Neural progenitor cell (in vitro differentiated cells): ENCODE results near the gene MAGI2. TPM values are rescaled to one million over a fixed set of nuclear protein-coding genes. Genes with fewer than 3 reads are reported as not detected.

Experiments
- DNase-seq: peaks from one replicate; pipeline ENCODE4 v3.0.0-alpha.2; 2016; ENCODE audit warnings: low spot score
- H2AFZ ChIP-seq: fragments of 200-600 bp; sonication (generic); replicated peaks from 2 replicates; pipeline ENCODE4 v1.6.1; 2016; ENCODE audit warnings: antibody characterized with exemption
- H3F3A ChIP-seq: fragments of 200-600 bp; sonication (generic); 2 replicates; pipeline ENCODE4 v1.6.1; 2016; ENCODE audit warnings: antibody characterized with exemption, low read depth
- H3K27ac ChIP-seq: fragments of 200-600 bp; sonication (generic); 2 replicates; pipeline ENCODE4 v1.5.1; 2016; ENCODE audit warnings: mild to moderate bottlenecking
- H3K27me3 ChIP-seq: fragments of 200-600 bp; sonication (generic); 2 replicates; pipeline ENCODE4 v1.6.1; 2016; ENCODE audit warnings: mild to moderate bottlenecking, moderate library complexity
- H3K36me3 ChIP-seq: fragments of 200-600 bp; sonication (generic); 2 replicates; pipeline ENCODE4 v1.5.1; 2016
- H3K4me1 ChIP-seq: fragments of 200-600 bp; sonication (generic); 2 replicates; pipeline ENCODE4 v1.6.1; 2016; ENCODE audit warnings: mixed run types
- H3K4me2 ChIP-seq: fragments of 200-600 bp; sonication (generic); 2 replicates; pipeline ENCODE4 v1.6.1; 2016
- H3K4me3 ChIP-seq: fragments of 200-600 bp; sonication (generic); 2 replicates; pipeline ENCODE4 v1.5.1; 2016
- H3K79me2 ChIP-seq: fragments of 200-600 bp; sonication (generic); 2 replicates; pipeline ENCODE4 v1.6.1; 2016; ENCODE audit warnings: low read depth
- H3K9ac ChIP-seq: fragments of 200-600 bp; sonication (generic); 2 replicates; pipeline ENCODE4 v1.6.1; 2016
- H3K9me3 ChIP-seq: fragments of 200-600 bp; sonication (generic); 2 replicates; pipeline ENCODE4 v1.5.1; 2016; ENCODE audit warnings: low read depth
- H4K20me1 ChIP-seq: fragments of 200-600 bp; sonication (generic); 2 replicates; pipeline ENCODE4 v1.6.1; 2016; ENCODE audit warnings: low read depth
- H3K27ac Mint-ChIP-seq: 3 replicates; pipeline ENCODE4 v1.8.0; 2021; ENCODE audit warnings: mixed read lengths
- H3K27me3 Mint-ChIP-seq: 2 replicates; pipeline ENCODE4 v1.8.0; 2022; ENCODE audit warnings: low read depth, mild to moderate bottlenecking, inconsistent platforms, moderate library complexity, mixed read lengths; ENCODE audit not compliant: insufficient read depth
- H3K36me3 Mint-ChIP-seq: 3 replicates; pipeline ENCODE4 v1.8.0; 2021; ENCODE audit warnings: mixed read lengths
- H3K4me1 Mint-ChIP-seq: 3 replicates; pipeline ENCODE4 v1.8.0; 2021; ENCODE audit warnings: mixed read lengths
- H3K4me3 Mint-ChIP-seq: 3 replicates; pipeline ENCODE4 v1.8.0; 2021; ENCODE audit warnings: mild to moderate bottlenecking, moderate library complexity, mixed read lengths
- H3K9me3 Mint-ChIP-seq: 3 replicates; pipeline ENCODE4 v1.8.0; 2020; ENCODE audit warnings: mixed read lengths
- EZH2 ChIP-seq: fragments of 200-600 bp; sonication (generic); IDR thresholded peaks from 2 replicates; pipeline ENCODE4 v1.6.1; 2017; ENCODE audit warnings: antibody characterized with exemption, mild to moderate bottlenecking, moderate library complexity
- EZH2phosphoT487 ChIP-seq: fragments of 200-600 bp; sonication (generic); IDR thresholded peaks from 2 replicates; pipeline ENCODE4 v1.6.1; 2017; ENCODE audit warnings: antibody characterized with exemption
- total RNA-seq: library from RNA; depleted of rRNA; stranded (reverse); fragments of >200 nt; gene quantifications from 2 replicates; pipeline ENCODE4 v1.2.3, GENCODE V29; 2015; ENCODE audit warnings: low replicate concordance
- TF ChIP-seq, protein P1 (sequence below): fragments of 200-600 bp; sonication (generic); IDR thresholded peaks from 2 replicates; pipeline ENCODE4 v1.5.1; 2017; ENCODE audit warnings: antibody characterized with exemption, mild to moderate bottlenecking

The MAGI2 gene
- total RNA-seq, 1 donor from 2014 or later: 5.8 TPM

- H3K36me3 Mint-ChIP-seq: no peaks in the 10 kb centered on the region
- DNase-seq: peak; percentile 26
- no peaks in the 10 kb centered on the region for H3K27me3 ChIP-seq
- no peak overlapping the region for H3K27ac Mint-ChIP-seq
- no peaks in the 10 kb centered on the region for H3K27me3 Mint-ChIP-seq
- H4K20me1 ChIP-seq: no peaks in the 10 kb centered on the region
- no peaks in the 10 kb centered on the region for H3K36me3 ChIP-seq
- H3K4me3 ChIP-seq: no peak overlapping the region
- no peaks in the 10 kb centered on the region for H3K9me3 Mint-ChIP-seq
- H3K4me3 Mint-ChIP-seq: no peak overlapping the region
- peak overlapping the region; percentile 50 for H2AFZ ChIP-seq
- no peaks in the 10 kb centered on the region for H3K79me2 ChIP-seq
- TF ChIP-seq, protein P1, sequence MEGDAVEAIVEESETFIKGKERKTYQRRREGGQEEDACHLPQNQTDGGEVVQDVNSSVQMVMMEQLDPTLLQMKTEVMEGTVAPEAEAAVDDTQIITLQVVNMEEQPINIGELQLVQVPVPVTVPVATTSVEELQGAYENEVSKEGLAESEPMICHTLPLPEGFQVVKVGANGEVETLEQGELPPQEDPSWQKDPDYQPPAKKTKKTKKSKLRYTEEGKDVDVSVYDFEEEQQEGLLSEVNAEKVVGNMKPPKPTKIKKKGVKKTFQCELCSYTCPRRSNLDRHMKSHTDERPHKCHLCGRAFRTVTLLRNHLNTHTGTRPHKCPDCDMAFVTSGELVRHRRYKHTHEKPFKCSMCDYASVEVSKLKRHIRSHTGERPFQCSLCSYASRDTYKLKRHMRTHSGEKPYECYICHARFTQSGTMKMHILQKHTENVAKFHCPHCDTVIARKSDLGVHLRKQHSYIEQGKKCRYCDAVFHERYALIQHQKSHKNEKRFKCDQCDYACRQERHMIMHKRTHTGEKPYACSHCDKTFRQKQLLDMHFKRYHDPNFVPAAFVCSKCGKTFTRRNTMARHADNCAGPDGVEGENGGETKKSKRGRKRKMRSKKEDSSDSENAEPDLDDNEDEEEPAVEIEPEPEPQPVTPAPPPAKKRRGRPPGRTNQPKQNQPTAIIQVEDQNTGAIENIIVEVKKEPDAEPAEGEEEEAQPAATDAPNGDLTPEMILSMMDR: peak; percentile 51
- no peak for TF ChIP-seq EZH2phosphoT487
- H3F3A ChIP-seq: peaks cover 6% of the 10 kb centered on the region
- no peak overlapping the region for H3K27ac ChIP-seq
- H3K9ac ChIP-seq: no peak overlapping the region
- no peaks in the 10 kb centered on the region for H3K9me3 ChIP-seq
- H3K4me1 ChIP-seq: peaks cover 10% of the 10 kb centered on the region
- H3K4me2 ChIP-seq: no peak overlapping the region
- peaks cover 4% of the 10 kb centered on the region for H3K4me1 Mint-ChIP-seq
These were observed 1371.6 kb downstream of the MAGI2 start for GRCh38 chr7:78081888-78082287.

- TF ChIP-seq, protein P1: no peak
- TF ChIP-seq EZH2: no peak
- Histone ChIP-seq H3K79me2 (no peaks in the 10 kb centered on the region), H3K36me3 (no peaks in the 10 kb centered on the region), H2AFZ (no peak overlapping the region), H3K27me3 (no peaks in the 10 kb centered on the region), H3F3A (peaks cover 6% of the 10 kb centered on the region), H3K4me3 (no peak overlapping the region), H3K9me3 (no peaks in the 10 kb centered on the region), H4K20me1 (no peaks in the 10 kb centered on the region), H3K9ac (no peak overlapping the region), H3K4me1 (peaks cover 10% of the 10 kb centered on the region), H3K4me2 (no peak overlapping the region), H3K27ac (no peak overlapping the region)
- DNase-seq: no peak
- peaks cover 4% of the 10 kb centered on the region for H3K4me1 Mint-ChIP-seq
- no peak overlapping the region for H3K27ac Mint-ChIP-seq
- H3K36me3 Mint-ChIP-seq: no peaks in the 10 kb centered on the region
- H3K9me3 Mint-ChIP-seq: no peaks in the 10 kb centered on the region
- no peaks in the 10 kb centered on the region for H3K27me3 Mint-ChIP-seq
- H3K4me3 Mint-ChIP-seq: no peak overlapping the region
These were observed 1372.1 kb downstream of the MAGI2 start for GRCh38 chr7:78081344-78081743.

GRCh38 chr7:78080811-78081210 is 1372.7 kb downstream of the MAGI2 start:
- H3K4me3 ChIP-seq: no peak overlapping the region
- no peaks in the 10 kb centered on the region for H4K20me1 ChIP-seq
- Mint-ChIP-seq H3K9me3 (no peaks in the 10 kb centered on the region), H3K4me1 (peaks cover 4% of the 10 kb centered on the region), H3K27me3 (no peaks in the 10 kb centered on the region), H3K36me3 (no peaks in the 10 kb centered on the region), H3K27ac (no peak overlapping the region), H3K4me3 (no peak overlapping the region)
- no peak overlapping the region for H3K27ac ChIP-seq
- no peak overlapping the region for H3K4me2 ChIP-seq
- no peaks in the 10 kb centered on the region for H3K79me2 ChIP-seq
- peaks cover 10% of the 10 kb centered on the region for H3K4me1 ChIP-seq
- H2AFZ ChIP-seq: no peak overlapping the region
- TF ChIP-seq, protein P1: no peak
- no peak for TF ChIP-seq EZH2phosphoT487
- no peak for TF ChIP-seq EZH2
- peak; percentile 20 for DNase-seq
- H3F3A ChIP-seq: peaks cover 6% of the 10 kb centered on the region
- H3K9me3 ChIP-seq: no peaks in the 10 kb centered on the region
- H3K27me3 ChIP-seq: no peaks in the 10 kb centered on the region
- H3K36me3 ChIP-seq: no peaks in the 10 kb centered on the region
- no peak overlapping the region for H3K9ac ChIP-seq
